Measurements from ENCODE around the gene HTR5A. TPM values are rescaled to one million over a fixed set of nuclear protein-coding genes. Genes with fewer than 3 reads are reported as not detected.
A peak's percentile ranks its signal among the peaks of the same experiment; 100 is the strongest.

Gene HTR5A
- total RNA-seq (not detected), total RNA-seq (0 to 0.25 (median 0) reads per million in 172 experiments)
- not detected for polyA plus RNA-seq (2013, experiment 1 of 2)
- polyA plus RNA-seq (2013, experiment 2 of 2) = not detected

DNA sequence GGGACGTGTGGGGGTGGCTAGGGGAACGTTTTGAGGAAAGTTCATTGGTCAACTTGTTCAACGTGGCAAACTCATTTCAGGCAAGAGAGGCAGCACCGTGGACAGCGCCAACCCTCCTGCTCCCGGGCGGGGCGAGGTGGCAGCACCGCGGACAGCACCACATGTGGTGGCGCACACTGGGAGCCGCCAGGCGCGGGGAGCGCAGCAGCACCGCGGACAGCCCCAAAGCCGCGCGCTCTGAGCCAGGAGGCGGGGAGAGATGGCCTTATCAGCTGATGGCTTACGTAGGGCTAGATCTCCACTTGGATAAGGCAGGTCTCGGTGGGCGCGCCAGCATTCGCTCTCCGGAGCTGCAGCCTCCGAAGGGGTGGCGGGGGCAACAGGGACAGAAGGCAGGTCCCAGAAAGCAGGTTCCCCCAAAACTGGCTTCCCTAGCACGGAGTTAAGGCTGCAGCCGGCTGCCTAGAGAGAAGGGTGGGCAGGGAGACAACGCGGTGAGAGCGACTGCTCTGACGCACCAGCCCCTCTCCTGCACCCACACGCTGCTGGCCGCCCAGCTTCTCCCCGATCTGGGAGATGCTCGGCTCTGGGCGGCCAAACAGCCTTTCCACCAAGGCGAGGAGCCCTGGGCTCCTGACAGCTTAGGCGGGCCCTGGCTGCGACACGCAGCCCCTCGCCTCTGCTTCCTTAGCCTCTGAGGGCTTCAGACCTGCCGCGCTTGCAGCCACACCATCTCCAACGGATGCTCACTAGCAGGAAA lies at the start of gene HTR5A:
HTR5A (plus strand) TSS at position 333 of the 760 bp plus-strand sequence. CDS start 576 bp downstream, outside the sequence.
- Histone ChIP-seq H3K27me3 (ENCODE audit: control insufficient read depth in 1 of 2, insufficient read depth in 2 of 2, low read length in 2 of 2) (peaks cover 25 to 37% of the 10 kb centered on the region in 2 experiments), H3K4me1 (ENCODE audit: insufficient read depth, low read length) (peaks cover 7% of the 10 kb centered on the region), H3K9me3 (ENCODE audit: control insufficient read depth in 1 of 2, insufficient read depth in 1 of 2, low read length in 2 of 2) (peaks cover 0 to 18% of the 10 kb centered on the region in 2 experiments), H3K36me3 (ENCODE audit: insufficient read depth, low read length) (no peaks in the 10 kb centered on the region), H3K27ac (ENCODE audit: low read depth in 1 of 2, low read length in 2 of 2) (no peak within 1 kb of the TSS), H3K4me3 (ENCODE audit: low read length) (no peak within 1 kb of the TSS)
- Mint-ChIP-seq H3K36me3 (ENCODE audit: low read depth) (no peaks in the 10 kb centered on the region), H3K9me3 (peaks cover 2% of the 10 kb centered on the region), H3K4me3 (no peak within 1 kb of the TSS), H3K4me1 (ENCODE audit: low read depth) (no peaks in the 10 kb centered on the region), H3K27me3 (peaks cover 70% of the 10 kb centered on the region), H3K27ac (no peak within 1 kb of the TSS)
- TF ChIP-seq, protein P1, sequence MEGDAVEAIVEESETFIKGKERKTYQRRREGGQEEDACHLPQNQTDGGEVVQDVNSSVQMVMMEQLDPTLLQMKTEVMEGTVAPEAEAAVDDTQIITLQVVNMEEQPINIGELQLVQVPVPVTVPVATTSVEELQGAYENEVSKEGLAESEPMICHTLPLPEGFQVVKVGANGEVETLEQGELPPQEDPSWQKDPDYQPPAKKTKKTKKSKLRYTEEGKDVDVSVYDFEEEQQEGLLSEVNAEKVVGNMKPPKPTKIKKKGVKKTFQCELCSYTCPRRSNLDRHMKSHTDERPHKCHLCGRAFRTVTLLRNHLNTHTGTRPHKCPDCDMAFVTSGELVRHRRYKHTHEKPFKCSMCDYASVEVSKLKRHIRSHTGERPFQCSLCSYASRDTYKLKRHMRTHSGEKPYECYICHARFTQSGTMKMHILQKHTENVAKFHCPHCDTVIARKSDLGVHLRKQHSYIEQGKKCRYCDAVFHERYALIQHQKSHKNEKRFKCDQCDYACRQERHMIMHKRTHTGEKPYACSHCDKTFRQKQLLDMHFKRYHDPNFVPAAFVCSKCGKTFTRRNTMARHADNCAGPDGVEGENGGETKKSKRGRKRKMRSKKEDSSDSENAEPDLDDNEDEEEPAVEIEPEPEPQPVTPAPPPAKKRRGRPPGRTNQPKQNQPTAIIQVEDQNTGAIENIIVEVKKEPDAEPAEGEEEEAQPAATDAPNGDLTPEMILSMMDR (IDR thresholded peaks at IDR 0.05) = no peak
- DNase-seq (peak; percentile 48 to 88 (median 74)), ATAC-seq (ENCODE audit: poor library complexity) (peak; percentile 100)
- intact Hi-C loops (cut with DNase I, micrococcal nuclease) = loop anchor here in 1 of 2 experiments (5.0 kb wide), 1 partner anchor 227 kb away; the partner anchor contains the start of gene INSIG1
- ChIA-PET POLR2A (no interaction called here), CTCF (interaction anchor here (1.8 kb wide), 1 partner anchor 143 kb away, joined by 5 read pairs; no protein-coding TSS in a partner anchor)

DNA sequence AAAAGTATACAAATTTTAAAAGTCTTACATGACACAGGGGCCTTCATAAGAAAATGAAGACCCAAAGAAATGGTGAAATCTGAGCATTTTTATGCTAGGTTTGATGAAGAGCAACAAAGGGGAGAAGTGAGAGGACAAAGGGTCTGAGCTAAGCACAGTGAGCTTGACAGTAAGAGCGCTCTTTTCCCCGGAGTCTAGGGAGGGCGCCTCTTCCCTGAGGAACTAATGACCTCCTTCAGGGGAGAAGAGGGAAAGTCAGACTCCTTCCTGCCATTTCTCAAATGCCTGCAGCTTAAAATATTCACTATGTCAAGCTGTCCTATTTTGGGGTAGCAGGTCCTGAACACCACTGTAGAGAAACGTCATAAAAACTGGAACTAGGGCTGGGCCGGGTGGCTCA lies 49.1 kb upstream of the HTR5A start:
- Histone ChIP-seq H3K9me3 (ENCODE audit: control insufficient read depth in 1 of 2, insufficient read depth in 1 of 2, low read length in 2 of 2) (no peaks in the 10 kb centered on the region), H3K4me1 (ENCODE audit: insufficient read depth, low read length) (no peaks in the 10 kb centered on the region), H3K4me3 (ENCODE audit: low read length) (no peak overlapping the region), H3K27ac (ENCODE audit: low read depth in 1 of 2, low read length in 2 of 2) (no peak overlapping the region), H3K36me3 (ENCODE audit: insufficient read depth, low read length) (no peaks in the 10 kb centered on the region), H3K27me3 (ENCODE audit: control insufficient read depth in 1 of 2, insufficient read depth in 2 of 2, low read length in 2 of 2) (no peaks in the 10 kb centered on the region)
- no peaks in the 10 kb centered on the region for H3K4me1 Mint-ChIP-seq (ENCODE audit: low read depth)
- no peaks in the 10 kb centered on the region for H3K27me3 Mint-ChIP-seq
- no peak overlapping the region for H3K27ac Mint-ChIP-seq
- DNase-seq (no peak), ATAC-seq (ENCODE audit: poor library complexity) (no peak)
- no peak overlapping the region for H3K4me3 Mint-ChIP-seq
- TF ChIP-seq, protein P1 (IDR thresholded peaks at IDR 0.05) = no peak
- ChIA-PET POLR2A (no interaction called here), CTCF (interaction anchor here (0.6 kb wide), 1 partner anchor 17 kb away, joined by 3 read pairs; no protein-coding TSS in a partner anchor)
- H3K9me3 Mint-ChIP-seq = no peaks in the 10 kb centered on the region
- intact Hi-C loops (cut with DNase I, micrococcal nuclease) = no loop called here
- H3K36me3 Mint-ChIP-seq (ENCODE audit: low read depth) = no peaks in the 10 kb centered on the region

DNA sequence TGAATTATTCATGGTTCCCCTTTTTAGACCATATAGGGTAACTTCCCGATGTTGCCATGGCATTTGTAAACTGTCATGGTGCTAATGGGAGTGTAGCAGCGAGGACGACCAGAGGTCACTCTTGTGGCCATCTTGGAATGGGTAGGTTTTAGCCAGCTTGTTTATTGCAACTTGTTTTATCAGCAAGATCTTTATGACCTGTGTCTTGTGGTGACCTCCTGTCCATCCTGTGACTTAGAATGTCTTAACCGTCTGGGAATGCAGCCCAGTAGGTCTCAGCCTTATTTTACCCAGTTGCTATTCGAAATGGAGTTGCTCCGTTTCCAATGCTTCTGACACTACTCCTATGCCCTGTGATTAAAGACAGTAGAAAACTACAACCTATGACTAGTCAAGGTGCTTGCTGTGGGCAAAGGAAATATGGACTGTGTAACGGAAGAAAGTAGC lies 48.4 kb upstream of the HTR5A start:
- TF ChIP-seq, protein P1 (IDR thresholded peaks at IDR 0.05) = no peak
- CTCF ChIA-PET = no interaction called here
- POLR2A ChIA-PET = no interaction called here

More for the DNA sequence above, 48.4 kb upstream of the HTR5A start:
- H3K4me3 ChIP-seq (ENCODE audit: low read length) = no peak overlapping the region
- H3K27me3 ChIP-seq (ENCODE audit: control insufficient read depth in 1 of 2, insufficient read depth in 2 of 2, low read length in 2 of 2) = no peaks in the 10 kb centered on the region
- Mint-ChIP-seq H3K36me3 (ENCODE audit: low read depth) (no peaks in the 10 kb centered on the region), H3K9me3 (no peaks in the 10 kb centered on the region), H3K4me3 (no peak overlapping the region), H3K4me1 (ENCODE audit: low read depth) (no peaks in the 10 kb centered on the region), H3K27ac (no peak overlapping the region), H3K27me3 (no peaks in the 10 kb centered on the region)
- intact Hi-C loops (cut with DNase I, micrococcal nuclease) = no loop called here
- no peaks in the 10 kb centered on the region for H3K4me1 ChIP-seq (ENCODE audit: insufficient read depth, low read length)
- no peak overlapping the region for H3K27ac ChIP-seq (ENCODE audit: low read depth in 1 of 2, low read length in 2 of 2)
- DNase-seq = no peak
- no peaks in the 10 kb centered on the region for H3K36me3 ChIP-seq (ENCODE audit: insufficient read depth, low read length)
- no peak for ATAC-seq (ENCODE audit: poor library complexity)
- H3K9me3 ChIP-seq (ENCODE audit: control insufficient read depth in 1 of 2, insufficient read depth in 1 of 2, low read length in 2 of 2) = no peaks in the 10 kb centered on the region
